ENCODE results near the gene GPR179. TPM values are rescaled to one million over a fixed set of nuclear protein-coding genes. Genes with fewer than 3 reads are reported as not detected.
A peak's percentile ranks its signal among the peaks of the same experiment; 100 is the strongest.

GPR179 gene
- total RNA-seq, 1 donor, result under 0.01 TPM

DNA sequence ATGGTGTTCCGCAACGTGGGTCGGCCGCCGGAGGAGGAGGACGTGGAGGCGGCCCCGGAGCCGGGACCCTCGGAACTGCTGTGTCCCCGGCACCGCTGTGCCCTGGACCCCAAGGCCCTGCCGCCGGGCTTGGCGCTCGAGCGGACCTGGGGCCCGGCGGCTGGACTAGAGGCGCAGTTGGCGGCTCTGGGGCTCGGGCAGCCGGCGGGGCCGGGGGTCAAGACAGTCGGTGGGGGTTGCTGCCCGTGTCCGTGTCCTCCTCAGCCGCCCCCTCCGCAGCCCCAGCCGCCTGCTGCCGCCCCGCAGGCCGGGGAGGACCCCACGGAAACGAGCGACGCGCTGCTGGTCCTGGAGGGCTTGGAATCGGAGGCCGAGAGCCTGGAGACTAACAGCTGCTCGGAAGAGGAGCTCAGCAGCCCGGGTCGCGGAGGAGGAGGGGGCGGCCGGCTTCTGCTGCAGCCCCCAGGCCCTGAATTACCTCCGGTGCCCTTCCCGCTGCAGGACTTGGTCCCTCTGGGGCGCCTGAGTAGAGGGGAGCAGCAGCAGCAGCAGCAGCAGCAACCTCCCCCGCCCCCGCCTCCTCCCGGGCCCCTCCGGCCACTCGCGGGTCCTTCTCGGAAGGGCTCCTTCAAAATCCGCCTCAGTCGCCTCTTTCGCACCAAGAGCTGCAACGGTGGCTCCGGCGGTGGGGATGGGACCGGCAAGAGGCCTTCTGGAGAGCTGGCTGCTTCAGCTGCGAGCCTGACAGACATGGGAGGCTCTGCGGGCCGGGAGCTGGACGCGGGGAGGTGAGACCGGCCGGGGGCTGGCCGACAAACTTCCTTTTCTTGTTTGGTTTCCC is 8.7 kb upstream of the GPR179 start:
- DNase-seq (ENCODE audit: low read depth), result peak; percentile 34
- TF ChIP-seq, protein P1, sequence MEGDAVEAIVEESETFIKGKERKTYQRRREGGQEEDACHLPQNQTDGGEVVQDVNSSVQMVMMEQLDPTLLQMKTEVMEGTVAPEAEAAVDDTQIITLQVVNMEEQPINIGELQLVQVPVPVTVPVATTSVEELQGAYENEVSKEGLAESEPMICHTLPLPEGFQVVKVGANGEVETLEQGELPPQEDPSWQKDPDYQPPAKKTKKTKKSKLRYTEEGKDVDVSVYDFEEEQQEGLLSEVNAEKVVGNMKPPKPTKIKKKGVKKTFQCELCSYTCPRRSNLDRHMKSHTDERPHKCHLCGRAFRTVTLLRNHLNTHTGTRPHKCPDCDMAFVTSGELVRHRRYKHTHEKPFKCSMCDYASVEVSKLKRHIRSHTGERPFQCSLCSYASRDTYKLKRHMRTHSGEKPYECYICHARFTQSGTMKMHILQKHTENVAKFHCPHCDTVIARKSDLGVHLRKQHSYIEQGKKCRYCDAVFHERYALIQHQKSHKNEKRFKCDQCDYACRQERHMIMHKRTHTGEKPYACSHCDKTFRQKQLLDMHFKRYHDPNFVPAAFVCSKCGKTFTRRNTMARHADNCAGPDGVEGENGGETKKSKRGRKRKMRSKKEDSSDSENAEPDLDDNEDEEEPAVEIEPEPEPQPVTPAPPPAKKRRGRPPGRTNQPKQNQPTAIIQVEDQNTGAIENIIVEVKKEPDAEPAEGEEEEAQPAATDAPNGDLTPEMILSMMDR (IDR thresholded peaks at IDR 0.05; ENCODE audit: insufficient read depth, low read depth, low read length), result no peak
- peak overlapping the region; percentile 78 for H3K4me3 ChIP-seq (ENCODE audit: low read depth, low read length)

DNA sequence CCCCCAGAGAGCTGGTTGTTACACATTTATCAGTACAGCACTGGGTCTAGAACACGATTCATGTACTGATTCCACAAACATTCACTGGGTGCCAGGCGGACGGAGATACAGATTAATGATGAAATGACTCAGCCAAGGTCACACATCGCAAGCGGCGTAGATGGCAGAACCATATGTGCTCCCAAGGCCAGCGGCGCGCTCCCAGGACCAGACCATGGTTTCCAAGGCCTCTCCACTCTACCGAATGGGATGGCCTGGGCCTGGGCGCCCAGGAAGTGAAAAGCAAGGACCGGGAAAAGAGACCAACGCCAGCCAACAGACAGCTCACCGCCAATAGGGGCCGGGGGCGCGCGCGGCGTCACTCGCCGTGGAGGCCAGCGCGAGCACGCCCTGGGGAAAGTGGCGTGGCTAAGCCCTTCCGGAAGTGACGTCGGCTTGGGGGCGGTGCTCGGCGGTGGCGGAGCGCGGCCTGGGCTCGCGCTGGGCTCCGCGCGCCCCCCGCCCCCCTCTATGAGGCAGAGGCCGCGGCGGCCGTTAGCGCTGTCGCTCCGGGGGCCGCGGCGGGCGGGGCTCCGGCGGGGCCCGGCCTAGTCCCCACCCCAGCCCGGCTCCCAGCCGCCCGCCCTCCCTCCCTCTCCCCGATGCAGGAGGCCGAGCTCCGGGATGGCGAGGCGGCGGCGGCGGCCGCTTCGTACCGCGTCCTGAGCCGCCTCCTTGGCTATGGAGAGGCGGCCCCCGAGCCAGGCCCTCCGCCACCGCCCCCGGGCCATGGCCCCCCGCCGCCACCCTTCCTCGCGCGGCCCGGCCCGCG is 7.9 kb upstream of the GPR179 start, which contains the start of gene SOCS7:
TSS of gene SOCS7 (plus strand) at position 433 of the 811 bp plus-strand sequence. CDS start at position 642, 209 bp downstream.
- DNase-seq (ENCODE audit: low read depth), result peak; percentile 94
- TF ChIP-seq, protein P1 (IDR thresholded peaks at IDR 0.05; ENCODE audit: insufficient read depth, low read depth, low read length), result no peak
- peak within 1 kb of the TSS; percentile 78 for H3K4me3 ChIP-seq (ENCODE audit: low read depth, low read length)

DNA sequence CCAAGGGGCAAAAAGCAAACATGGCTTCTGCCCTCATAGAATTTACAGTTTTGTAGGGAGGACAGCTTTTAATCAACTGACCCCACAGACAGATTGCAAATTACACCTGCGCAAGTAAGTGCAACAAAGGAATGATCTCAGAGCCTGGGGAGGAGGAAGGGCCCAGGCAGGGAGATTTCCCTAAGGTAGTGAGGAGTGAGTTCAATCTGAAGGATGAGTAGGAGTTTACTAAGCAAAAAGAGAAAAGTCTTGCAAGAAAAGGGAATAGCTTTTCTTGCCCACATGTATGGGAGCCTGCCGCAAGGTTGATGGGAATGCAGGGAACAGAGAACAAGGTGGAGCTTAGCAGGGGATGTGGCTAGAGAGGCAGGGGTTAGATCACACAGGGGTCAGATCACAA is 6.3 kb upstream of the GPR179 start:
- no peak overlapping the region for H3K4me3 ChIP-seq (ENCODE audit: low read depth, low read length)
- DNase-seq (ENCODE audit: low read depth), result no peak
- TF ChIP-seq, protein P1 (IDR thresholded peaks at IDR 0.05; ENCODE audit: insufficient read depth, low read depth, low read length), result no peak

DNA sequence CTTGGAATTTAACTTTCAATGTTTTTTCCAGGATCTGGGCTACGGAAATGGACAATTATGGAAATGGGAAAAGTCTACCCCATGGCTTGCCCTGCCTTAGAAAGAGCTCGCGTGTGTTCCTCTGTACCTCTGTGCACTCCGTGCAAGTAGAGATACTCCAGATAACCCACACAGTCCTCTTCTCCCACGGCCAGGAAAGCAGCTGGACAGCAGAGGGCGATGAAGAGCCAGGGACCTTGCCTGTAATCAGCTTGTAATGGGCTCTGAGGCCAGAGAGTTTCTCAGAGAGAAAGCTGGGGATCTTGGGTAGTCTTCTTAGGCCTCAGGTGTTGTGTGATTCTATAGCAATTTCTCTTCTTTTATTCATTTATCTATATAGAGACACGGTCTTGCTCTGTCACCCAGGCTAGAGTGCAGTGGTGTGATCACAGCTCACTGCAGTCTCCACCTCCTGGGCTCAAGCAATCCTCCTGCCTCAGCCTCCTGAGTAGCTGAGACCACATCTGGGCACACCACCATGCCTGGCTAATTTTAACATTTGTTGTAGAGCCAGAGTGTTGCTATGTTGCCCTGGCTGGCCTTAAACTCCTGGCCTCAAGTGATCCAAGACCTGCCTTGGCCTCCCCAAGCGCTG is 5.5 kb upstream of the GPR179 start:
- TF ChIP-seq, protein P1 (IDR thresholded peaks at IDR 0.05; ENCODE audit: insufficient read depth, low read depth, low read length), result peak; percentile 99
- peak; percentile 84 for DNase-seq (ENCODE audit: low read depth)
- H3K4me3 ChIP-seq (ENCODE audit: low read depth, low read length), result no peak overlapping the region

DNA sequence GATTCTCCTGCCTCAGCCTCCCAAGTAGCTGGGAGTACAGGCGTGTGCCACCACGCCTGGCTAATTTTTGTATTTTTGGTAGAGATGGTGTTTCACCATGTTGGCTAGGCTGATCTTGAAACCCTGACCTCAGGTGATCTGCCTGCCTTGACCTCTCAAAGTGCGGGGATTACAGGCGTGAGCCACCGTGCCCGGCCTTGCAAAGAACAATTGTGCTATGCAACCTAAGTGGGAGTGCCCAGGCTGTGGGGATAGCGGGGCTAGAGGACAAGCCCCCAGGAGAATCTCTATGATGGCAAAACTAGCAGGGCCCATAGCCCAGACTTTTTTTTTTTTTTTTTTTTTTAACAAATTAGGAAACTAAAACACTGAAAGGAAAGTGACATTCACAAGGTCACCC is 2.0 kb upstream of the GPR179 start:
- no peak for DNase-seq (ENCODE audit: low read depth)
- TF ChIP-seq, protein P1 (IDR thresholded peaks at IDR 0.05; ENCODE audit: insufficient read depth, low read depth, low read length), result no peak
- no peak overlapping the region for H3K4me3 ChIP-seq (ENCODE audit: low read depth, low read length)

DNA sequence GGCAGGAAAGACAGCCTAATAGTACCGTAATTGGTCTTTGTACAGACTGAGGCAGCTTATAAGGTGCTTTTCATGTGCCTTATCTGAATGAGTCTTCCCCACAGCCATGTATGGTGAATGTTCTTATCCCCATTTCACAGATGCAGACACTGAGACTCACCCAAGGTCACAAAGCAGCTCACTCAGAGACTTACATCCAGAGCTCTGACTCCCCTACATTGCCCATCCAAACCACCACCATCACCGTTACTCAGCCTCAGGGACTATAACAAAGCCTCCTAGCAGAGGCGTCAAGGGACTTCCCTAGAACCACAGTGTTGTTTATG is 627 bp upstream of the GPR179 start:
- H3K4me3 ChIP-seq (ENCODE audit: low read depth, low read length), result no peak overlapping the region
- TF ChIP-seq, protein P1 (IDR thresholded peaks at IDR 0.05; ENCODE audit: insufficient read depth, low read depth, low read length), result no peak

More for the DNA sequence above, 627 bp upstream of the GPR179 start:
- DNase-seq (ENCODE audit: low read depth), result no peak
